NCI-H526 treated with DMSO at 0.1 percent for 48 hours (cell line): ENCODE data around the gene TYMS.
A peak's percentile ranks its signal among the peaks of the same experiment; 100 is the strongest.

Experiments
- DNase-seq: peaks from one replicate; lab custom pipeline; 2025; lab: John Stamatoyannopoulos, UW

Gene TYMS

DNA sequence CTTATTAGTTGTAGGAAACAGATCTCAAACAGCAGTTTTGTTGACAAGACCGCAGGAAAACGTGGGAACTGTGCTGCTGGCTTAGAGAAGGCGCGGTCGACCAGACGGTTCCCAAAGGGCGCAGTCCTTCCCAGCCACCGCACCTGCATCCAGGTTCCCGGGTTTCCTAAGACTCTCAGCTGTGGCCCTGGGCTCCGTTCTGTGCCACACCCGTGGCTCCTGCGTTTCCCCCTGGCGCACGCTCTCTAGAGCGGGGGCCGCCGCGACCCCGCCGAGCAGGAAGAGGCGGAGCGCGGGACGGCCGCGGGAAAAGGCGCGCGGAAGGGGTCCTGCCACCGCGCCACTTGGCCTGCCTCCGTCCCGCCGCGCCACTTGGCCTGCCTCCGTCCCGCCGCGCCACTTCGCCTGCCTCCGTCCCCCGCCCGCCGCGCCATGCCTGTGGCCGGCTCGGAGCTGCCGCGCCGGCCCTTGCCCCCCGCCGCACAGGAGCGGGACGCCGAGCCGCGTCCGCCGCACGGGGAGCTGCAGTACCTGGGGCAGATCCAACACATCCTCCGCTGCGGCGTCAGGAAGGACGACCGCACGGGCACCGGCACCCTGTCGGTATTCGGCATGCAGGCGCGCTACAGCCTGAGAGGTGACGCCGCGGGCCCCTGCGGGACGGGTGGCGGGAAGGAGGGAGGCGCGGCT, at the start of gene TYMS:
TYMS (plus strand) TSS at position 343 of the 690 bp plus-strand sequence; CDS start at position 433, 90 bp downstream.
- peak; percentile 81 for DNase-seq

DNA sequence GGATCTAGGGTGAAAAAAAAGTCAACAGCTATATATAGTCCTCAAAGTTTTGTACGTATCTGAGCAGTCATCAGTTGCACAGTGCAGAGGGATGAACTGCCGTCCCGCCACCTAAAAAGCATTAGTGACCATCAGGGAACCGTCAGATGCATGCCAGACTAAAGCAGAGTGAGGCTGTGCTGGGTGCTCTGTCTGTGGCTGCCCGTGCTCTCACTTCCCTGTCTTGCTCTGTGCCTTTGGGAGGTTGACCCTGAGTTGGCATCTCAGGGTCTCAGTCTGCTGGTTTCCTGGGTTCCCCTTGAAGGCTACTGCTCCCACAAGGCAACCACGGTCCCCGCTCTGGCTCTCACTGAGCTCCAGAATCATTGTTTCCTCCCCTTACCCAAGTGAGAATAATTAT, 49.5 kb upstream of the TYMS start:
- DNase-seq = no peak

DNA sequence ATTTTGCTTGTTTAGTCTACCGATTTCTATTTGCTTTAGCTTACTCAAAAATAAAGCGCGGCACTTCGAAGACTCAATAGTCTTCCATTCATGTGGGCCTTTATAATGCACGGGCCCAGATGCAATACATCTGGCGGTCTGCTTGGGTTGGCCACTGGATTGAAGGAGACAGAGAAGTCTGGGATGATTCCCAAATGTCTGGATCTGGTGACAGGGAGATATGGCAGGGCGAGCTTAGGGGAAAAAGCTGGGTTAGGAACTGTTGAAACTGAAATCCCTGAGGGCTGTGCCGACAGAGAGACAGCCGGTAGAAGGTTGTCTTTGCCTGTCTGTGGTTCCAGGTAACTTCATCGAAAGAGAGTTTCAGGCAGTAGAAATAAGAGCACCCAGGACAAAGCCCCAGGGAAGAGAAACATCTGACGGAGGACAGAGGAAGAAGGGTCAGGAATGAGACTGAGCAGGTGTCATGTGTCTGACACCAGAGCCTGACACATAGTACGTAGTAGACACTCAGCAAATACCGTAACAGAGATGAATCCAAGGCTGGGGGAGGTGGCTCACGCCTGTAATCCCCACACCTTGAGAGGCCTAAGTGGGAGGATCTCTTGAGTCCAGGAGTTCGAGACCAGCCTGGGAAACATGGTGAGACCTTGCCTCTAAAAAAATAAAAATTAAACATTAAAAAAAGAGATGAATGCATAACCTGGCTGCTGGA, 47.1 kb upstream of the TYMS start:
- DNase-seq = no peak

DNA sequence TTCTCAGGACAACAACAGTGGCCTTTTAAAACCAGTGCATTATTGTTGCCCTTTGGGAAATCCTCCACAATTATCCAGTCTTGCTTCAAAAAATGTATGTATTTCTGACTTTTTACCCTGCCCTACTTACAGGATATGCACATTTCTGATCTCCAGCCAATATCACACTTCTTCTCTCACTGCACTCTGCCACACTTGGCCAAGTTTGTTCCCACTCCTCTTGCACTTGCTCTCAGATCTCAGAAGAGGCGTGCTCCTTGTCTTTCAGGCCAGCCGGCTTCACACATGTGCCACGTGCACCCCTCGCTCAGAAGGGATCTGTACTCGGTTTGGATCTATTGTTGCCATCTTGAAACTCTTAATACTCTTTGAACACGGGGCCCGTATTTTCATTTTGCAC, 45.3 kb upstream of the TYMS start:
- no peak for DNase-seq

DNA sequence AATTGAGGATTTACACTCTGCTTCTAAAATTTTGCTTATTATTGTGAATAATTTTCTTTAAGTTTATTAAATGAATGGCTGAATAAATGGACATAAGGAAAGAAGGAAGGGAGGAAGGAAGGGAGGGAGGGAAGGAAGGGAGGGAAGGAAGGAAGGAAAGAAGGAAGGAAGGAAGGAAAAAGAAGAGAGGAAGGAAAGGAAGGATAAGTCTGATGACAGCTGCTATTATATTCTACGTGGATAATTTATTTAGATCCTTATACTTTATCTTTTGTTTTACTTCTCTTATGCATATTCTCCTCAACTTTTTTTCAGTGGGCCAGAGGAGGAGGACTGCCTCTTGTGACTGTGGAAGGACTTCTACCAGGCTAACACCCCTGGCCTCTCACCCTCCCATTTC, 43.3 kb upstream of the TYMS start:
- DNase-seq = no peak

DNA sequence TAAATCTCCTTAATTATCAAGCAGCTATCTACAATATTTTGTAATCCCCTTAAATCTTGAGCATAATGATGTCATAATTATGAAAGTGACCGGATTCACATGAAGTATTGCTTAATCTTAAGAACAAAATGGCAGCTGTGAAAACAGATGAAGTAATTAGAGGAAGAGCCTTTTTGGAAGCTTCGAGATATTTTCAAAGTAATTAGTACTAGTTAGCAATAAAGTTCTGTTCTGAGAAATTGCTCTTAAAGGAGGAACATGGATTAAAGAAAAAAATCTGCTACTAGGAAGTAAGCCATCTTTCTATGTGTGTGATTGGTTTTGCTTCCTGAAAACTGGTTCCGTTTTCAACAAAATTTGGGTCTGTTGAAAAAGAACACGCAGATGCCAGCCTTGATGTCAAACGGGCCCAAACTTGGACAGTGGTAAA, 42.3 kb upstream of the TYMS start:
- no peak for DNase-seq

DNA sequence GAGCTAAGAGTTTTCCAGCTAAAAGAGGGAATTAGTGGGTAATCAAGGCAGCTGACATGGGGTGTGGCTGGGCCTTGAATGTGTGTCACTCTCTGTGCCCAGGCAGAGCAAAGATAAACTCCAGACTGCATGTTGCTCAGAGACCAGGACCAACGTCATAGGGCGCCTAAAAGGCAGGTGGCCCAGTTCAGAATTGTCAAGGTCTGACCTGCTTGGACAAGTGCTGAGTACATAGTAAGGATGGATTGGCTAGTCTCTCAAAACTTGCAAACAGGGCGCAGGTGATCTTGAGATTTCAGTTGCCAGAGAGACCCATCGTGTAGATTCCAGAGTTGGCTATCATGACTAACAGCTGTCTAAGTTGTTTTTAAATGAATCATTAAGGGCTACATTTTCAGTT, 41.7 kb upstream of the TYMS start:
- no peak for DNase-seq

DNA sequence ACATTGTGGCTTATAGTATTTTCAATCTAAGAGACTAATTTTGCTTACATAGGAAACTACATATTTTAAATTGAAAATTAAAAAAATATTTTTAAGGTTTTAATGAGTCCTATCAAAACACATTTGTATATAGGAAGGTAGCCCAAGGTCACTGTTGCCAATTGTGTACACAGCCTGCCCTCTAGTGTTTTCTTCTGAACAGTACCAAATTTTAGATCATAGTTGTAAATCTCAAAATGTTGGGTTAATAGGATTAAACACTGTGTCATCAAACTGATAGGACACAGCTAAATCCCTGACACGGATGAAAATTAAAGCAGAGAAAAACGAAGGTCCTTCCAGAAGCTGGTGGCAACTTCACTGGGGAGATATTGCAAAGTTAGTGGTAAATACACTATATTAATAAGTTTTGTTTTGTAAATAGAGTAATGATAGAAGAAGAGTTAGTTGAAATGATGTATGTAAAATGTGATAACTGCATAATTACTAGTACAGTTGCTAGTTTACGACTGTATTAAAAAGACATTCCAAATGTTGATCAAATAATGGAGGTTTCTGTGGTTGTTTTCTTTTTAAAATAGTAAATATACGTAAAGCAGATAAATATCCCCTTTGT, 41.0 kb upstream of the TYMS start:
- DNase-seq = no peak

DNA sequence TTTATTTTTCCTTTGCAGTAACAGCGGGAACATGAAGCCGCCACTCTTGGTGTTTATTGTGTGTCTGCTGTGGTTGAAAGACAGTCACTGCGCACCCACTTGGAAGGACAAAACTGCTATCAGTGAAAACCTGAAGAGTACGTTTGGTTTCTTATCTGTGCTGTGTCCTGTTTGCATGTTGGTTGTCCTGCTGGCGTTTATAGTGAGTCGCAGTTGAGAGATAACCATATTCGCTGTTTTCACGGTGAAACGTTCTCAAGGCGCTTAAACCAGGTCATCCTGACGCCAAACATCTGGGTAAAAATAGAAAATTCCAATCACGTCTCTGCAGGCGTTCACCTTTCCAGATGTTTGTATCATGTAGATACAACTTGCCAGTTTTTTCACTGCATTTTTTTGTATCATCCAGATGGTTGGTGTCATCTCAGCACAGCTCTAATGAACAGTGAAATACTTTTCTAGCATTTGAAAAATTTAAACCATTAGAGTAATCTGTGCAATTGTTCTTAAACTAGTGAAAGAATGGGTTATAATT, 39.4 kb upstream of the TYMS start:
- DNase-seq = no peak

DNA sequence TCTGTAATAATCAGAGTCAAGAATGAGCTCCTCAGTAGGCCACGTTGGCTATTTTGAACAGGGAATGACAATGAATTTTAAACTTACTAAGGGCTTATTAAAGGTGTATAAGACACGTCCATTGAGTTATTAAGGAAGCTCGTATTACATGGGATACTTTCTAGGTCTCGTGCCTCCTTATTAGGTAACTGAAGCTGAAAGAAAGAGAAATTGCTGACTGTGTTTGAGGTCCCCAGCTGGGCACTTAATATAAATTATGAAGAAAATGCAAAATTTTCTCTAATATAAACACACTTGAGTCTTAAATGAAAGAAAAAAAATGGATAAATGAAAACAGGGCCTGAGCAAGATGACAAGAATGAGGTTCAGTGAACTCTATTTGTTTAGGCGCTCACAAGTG, 38.8 kb upstream of the TYMS start:
- DNase-seq = no peak

DNA sequence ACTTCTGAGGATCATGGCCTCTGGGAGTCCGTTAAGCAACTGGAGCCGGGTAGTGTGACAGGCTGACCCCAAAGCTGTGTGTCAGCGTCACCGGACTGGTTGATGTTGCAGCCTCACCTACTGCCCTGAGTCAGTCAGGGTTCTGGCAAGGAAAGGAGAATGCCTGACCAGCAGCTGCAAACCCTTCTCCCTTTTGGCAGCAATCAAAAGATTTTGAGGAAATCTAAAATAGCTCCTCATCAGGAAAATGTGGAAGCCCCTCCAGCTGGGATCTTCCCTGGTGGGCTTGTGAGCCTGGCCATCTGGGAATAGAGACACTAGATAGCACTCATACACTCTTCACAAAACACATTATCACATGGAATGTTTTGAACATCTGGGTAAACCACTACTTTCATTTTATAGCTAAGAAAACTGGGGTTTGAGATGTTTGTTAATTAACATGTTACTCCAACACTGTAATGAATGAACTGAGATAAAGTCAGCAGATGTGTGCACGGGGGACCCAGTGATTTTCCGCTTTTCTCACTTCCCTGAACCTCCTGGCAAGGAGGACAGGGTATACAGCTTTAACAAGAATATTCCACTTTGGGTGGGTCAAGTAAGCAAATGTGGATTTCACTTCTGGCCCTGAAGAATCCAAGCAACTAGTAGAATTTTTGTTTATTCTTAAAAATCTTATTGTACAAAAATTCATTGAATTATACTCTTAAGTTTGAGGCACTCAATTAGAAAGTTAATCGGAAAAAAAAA, 36.0 kb upstream of the TYMS start:
- DNase-seq = no peak

DNA sequence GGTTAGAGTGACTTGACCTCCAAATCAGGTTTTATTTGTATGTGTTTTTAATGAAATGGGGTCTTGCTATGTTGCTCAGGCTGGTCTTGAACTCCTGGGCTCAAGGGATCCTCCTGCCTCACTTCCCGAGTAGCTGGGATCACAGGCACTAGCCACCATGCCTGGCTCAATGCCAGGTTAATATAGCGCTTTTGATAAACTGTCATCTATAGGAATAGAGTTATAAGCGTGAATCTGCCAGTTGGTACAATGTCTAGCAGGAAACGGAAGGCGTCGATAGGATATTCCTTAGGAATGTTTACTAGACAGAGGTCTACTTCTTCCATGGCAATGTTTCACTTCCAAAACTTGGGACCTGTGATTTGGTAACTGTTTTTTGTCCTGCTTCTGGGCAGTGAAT, 35.2 kb upstream of the TYMS start:
- no peak for DNase-seq

DNA sequence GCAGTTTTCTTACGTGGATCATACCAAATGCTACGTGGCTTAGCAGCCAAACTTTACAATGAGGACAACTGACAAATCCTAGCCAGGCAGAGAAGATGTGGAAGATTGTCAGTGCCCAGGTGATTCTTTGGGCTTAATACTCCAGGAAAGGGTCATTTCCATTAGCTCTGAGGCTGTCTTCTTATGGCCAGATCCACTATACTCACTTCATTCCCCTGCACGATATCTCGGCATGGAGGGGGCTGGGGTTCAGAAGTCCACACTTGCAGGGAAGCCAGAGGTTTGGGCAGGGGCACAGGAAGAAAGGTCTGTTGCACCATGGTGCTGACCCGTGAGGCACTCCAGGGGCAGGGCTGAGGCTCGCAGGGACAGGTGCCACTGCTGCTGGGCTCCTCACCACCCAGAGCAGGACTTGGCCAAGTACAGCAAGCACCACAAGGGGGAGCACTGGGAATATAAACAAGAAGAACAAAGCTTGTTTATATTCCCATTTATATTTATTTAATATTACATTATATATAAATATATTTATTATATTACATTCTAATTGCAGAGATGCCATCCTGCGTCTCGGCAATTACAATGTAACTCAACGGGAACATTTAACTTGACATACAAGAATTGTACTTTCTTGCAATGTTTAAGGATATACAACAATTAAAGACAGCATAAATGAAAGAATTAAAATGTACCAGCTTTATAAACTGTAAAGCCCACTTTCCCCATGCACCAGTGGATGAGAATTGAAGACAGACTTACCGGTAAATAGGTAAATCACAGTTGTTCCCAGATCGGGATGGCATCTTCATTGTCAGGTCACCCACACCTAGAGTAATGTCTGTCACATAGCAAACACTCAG, 33.5 kb upstream of the TYMS start:
- DNase-seq = peak; percentile 19

DNA sequence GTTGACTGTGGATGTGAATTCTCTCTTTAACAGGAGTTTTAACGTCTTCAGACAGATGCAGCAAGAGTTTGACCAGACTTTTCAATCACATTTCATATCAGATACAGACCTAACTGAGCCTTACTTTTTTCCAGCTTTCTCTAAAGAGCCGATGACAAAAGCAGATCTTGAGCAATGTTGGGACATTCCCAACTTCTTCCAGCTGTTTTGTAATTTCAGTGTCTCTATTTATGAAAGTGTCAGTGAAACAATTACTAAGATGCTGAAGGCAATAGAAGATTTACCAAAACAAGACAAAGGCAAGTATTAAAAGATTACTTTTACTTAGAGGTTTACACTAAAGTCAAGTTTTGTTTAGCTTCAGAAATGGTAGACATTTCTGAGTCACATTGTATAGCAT, 30.2 kb upstream of the TYMS start:
- no peak for DNase-seq

DNA sequence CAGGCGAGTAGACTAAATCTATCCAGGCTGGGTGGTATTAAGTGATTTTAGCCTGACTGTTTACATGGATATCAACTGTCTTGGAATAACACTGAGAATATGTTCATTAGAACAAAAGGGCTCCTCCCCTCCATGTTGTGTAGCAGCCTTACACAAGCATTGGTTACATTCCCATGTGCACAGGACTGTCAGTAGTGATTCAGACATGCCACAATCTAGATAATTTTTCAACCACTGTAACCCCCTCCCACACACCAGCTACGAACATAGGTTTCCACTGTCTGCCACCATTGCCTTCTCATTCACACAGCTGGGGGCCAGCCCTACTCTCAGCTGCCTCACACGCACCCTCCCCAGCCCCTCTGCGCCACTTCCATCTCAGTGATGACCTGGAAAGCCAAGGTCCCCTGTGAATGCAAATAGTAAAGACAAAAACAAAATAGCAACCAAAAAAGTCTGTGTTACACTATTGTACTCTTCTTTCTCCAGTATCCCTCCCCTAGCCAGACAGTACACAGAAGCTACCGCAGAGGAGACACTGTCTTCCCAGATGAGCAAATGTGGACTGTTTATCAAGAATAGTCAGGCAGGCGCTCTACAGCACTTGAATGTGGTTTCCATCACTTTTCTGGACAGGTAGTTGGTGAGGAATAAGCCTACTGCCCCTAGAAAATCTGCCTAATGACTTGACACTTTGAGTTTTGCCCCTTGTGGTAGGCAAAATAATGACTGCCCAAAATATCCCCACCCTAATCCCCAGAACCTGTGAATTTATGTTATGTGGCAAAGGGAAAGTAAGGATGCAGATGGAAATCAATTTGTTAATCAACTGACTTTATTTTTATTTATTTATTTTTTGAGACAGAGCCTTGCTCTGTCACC, 27.9 kb upstream of the TYMS start:
- DNase-seq = no peak

DNA sequence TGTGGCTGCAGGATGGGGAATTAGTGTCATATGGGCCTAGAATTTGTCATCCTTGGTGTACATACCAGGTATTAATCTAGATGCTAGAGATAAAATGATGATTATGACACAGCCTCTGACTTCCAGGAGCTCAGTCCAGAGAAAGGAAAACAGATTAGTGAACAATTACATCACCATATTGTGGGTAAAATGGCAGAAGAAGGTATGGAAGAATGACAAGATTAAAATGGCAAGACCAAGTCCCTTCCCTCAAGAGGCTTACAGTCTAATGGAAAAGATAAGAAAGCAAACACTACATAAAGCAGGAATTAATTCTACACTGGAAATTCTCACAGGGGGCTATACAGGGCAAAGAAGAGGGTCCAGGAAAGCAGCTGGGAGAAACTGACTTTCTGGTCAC, 25.9 kb upstream of the TYMS start:
- DNase-seq = no peak

DNA sequence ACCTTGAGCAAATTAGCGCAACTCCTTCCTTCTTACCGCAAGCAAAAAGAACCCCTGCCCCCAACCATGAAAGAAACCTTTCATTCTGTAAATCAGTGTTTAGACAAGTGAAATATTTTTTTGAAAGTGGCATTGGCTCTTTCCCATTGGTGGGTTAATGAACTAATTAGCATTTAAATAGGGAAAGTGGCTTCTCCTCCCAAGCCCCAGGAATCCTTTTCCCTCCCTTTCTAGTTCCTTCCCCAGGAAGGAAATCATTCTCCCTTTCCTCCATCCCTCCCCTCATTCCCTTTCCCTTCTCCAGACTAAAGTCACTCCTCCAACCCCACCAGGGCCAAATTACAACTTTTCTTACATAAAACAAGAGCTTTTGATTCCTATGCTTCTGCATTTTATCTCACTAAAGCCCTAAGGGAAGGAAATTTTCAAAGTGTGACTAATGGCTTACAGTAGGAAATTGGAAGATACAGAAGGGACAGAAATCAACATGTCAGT, 22.9 kb upstream of the TYMS start:
- DNase-seq = no peak

DNA sequence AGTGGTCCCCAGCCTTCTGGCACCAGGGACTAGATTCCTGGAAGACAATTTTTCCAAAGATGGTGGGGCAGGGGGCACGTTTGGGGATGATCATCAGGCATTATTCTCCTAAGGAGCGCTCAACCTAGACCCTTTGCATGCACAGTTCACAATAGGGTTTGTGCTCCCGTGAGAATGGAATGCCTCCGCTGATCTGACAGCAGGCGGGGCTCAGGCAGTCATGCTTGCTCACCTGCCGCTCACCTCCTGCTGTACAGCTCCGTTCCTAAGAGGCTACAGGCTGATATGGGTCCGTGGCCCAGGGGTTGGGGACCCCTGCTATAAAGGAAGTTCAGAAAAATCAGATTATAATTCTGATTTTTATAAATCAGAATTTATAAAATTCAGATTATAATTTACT, 22.3 kb upstream of the TYMS start:
- no peak for DNase-seq

DNA sequence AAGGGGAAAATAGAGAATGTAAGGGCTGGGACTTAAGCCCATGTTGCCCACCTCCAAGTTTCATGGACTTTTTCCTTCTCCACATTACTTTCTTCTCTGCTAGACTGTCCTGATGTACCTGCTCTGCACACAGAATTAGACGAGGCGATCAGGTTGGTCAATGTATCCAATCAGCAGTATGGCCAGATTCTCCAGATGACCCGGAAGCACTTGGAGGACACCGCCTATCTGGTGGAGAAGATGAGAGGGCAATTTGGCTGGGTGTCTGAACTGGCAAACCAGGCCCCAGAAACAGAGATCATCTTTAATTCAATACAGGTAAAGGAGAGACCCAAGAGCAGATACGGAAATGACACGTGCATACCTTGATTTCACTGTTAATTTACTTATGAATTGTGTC, 16.2 kb upstream of the TYMS start:
- no peak for DNase-seq

DNA sequence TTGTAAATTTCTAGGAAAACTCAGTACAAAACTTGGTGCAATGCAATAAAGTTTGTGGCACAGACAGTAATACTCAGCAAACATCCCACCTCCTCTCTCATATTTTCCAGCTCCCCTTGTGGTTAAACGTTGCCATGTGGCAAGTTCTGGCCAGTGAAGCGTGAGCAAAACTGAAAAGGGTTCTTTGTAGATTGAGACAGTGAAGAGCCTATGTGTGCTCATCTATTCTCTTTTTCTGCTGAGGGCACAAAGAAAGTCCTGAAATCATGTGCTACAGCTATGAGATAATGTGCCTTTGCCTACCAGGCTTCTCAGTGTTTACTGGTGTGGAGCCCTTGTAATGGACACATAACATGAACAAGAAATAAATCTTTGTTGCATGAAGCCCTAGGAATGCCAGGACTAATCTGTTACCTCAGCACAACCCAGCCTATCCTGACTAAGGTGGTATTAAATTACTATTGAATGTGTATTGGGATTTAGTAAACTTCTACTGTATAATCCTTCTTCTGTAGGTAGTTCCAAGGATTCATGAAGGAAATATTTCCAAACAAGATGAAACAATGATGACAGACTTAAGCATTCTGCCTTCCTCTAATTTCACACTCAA, 13.0 kb upstream of the TYMS start:
- peak; percentile 38 for DNase-seq
